Measurements from ENCODE around the gene OR8H3. TPM values are rescaled to one million over a fixed set of nuclear protein-coding genes. Genes with fewer than 3 reads are reported as not detected.

The OR8H3 gene
- total and polyA plus RNA-seq, 2 of the 4 experiments (the other 2 are of a cell fraction) = not detected

DNA sequence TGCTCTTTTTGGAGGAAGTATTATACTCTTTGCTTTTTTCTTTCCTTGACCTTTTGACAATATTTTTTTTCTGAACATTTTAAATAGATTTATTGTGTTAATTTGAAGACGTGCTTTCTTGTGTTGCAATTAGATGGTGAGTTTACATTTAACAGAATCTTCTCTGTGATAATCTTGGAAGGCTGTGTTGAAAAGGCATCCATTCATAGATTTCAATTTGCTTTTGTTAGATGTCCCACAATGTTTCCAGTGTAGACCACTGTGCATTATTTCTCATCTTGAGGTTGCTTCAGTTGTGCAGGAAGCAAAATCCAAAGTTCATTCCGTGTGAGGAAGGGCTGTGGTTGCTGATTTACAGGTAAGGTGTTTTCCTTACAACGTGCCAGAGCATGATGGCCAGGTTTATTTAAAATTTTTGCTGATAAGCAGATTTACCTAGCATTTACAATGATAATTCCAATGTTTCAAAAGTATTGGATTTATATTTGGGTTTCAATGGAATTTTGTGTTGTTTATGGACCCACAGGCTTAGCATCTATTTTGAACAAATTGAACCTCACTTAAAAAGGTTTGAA lies 50.2 kb downstream of the OR8H3 start:
- H3K4me2 ChIP-seq (ENCODE audit: low read depth, low read length) = no peak overlapping the region
- WGBS, 2 experiments (ENCODE audit: extremely low coverage in 2 of 2, insufficient read length in 1 of 2) = no CpG with 5 or more reads among the region's 3 CpGs
- H2BK5ac ChIP-seq (ENCODE audit: low read depth, low read length, poor library complexity, severe bottlenecking) = no peak overlapping the region
- no peak overlapping the region for H3K56ac ChIP-seq (ENCODE audit: extremely low read depth, insufficient read depth, low read length)
- no peaks in the 10 kb centered on the region for H3K79me1 ChIP-seq (ENCODE audit: low read depth in 1 of 2, low read length in 2 of 2)
- H4K8ac ChIP-seq (ENCODE audit: low read depth in 2 of 2, low read length in 2 of 2) = no peak overlapping the region
- intact Hi-C loops (cut with micrococcal nuclease) = no loop called here
- H4K5ac ChIP-seq (ENCODE audit: low read depth, low read length) = no peak overlapping the region
- H2BK120ac ChIP-seq (ENCODE audit: low read depth, low read length) = no peak overlapping the region
- no peak for DNase-seq
- H3K9me1 ChIP-seq (ENCODE audit: insufficient read depth, low read length) = no peaks in the 10 kb centered on the region
- 0 out of 2 replicates have a peak, but pooled peaks have one; percentile 29 for TF ChIP-seq MAFK (IDR thresholded peaks at IDR 0.05; ENCODE audit: low read depth, low read length)
- TF ChIP-seq RCOR1 (IDR thresholded peaks at IDR 0.05; ENCODE audit: insufficient replicate concordance, low read length) = no peak
- no peak for TF ChIP-seq SMC3 (IDR thresholded peaks at IDR 0.05; ENCODE audit: low read depth, low read length)
- TF ChIP-seq CHD1 (IDR thresholded peaks at IDR 0.05; ENCODE audit: low read depth, low read length) = no peak
- H3K27ac ChIP-seq (ENCODE audit: insufficient read depth, low read length) = no peak overlapping the region
- H3K23ac ChIP-seq (ENCODE audit: low read depth, low read length) = no peak overlapping the region
- H2BK20ac ChIP-seq (ENCODE audit: low read depth, low read length) = no peak overlapping the region
- dilution Hi-C loops (cut with HindIII; ENCODE audit: low sequenced_read_pairs, unreplicated experiment) = no loop called here
- no TSS peak for BruUV-seq (replicated peaks)
- no peak overlapping the region for H2AFZ ChIP-seq (replicated peaks; ENCODE audit: low read length, poor library complexity)
- no peak for ATAC-seq (ENCODE audit: low read depth)
- H4K91ac ChIP-seq (ENCODE audit: insufficient read depth, low read depth, low read length) = no peak overlapping the region
- H3K4me3 ChIP-seq (ENCODE audit: insufficient read depth, low read depth, low read length) = no peak overlapping the region
- H3K9ac ChIP-seq (ENCODE audit: low read depth, low read length) = no peak overlapping the region
- H2AK5ac ChIP-seq (ENCODE audit: low read depth, low read length) = no peak overlapping the region
- H3K27me3 ChIP-seq (ENCODE audit: control insufficient read depth, insufficient read depth, low read length) = no peaks in the 10 kb centered on the region
- CTCF ChIA-PET = no interaction called here
- H3K18ac ChIP-seq (ENCODE audit: low read depth, low read length) = no peak overlapping the region
- no peak overlapping the region for H3K14ac ChIP-seq (replicated peaks; ENCODE audit: low read depth, low read length)
- no peak overlapping the region for H3K4ac ChIP-seq (ENCODE audit: low read depth, low read length)
- in situ Hi-C loops (cut with MboI; ENCODE audit: low sequenced_read_pairs) = loop anchor here (25.0 kb wide), 1 partner anchor 535 kb away; the partner anchor contains the start of genes OR4P4 and OR4S2
- H3K36me3 ChIP-seq (ENCODE audit: control insufficient read depth, insufficient read depth, low read length) = no peaks in the 10 kb centered on the region
- no peak overlapping the region for H2BK15ac ChIP-seq (ENCODE audit: low read depth, low read length)
- H4K20me1 ChIP-seq (ENCODE audit: insufficient read depth, low read length) = no peaks in the 10 kb centered on the region
- POLR2A ChIA-PET (ENCODE audit: unreplicated experiment) = no interaction called here
- H2AK9ac ChIP-seq (replicated peaks; ENCODE audit: low read depth, low read length, poor library complexity) = no peak overlapping the region
- H3K9me3 ChIP-seq (ENCODE audit: control insufficient read depth, insufficient read depth, low read length) = peaks cover 2% of the 10 kb centered on the region; the same call in 1 of the 2 replicates
- no peaks in the 10 kb centered on the region for H3K4me1 ChIP-seq (ENCODE audit: control insufficient read depth, insufficient read depth, low read length)

Small RNA genes lying within 50 kb of the gene (microRNA-seq; reads per million reads assigned to microRNA genes)
- not detected for gene OR8I4P (ENCODE audit: insufficient read depth, insufficient read length)

Small RNA genes lying within 50 kb of the gene (small RNA-seq; reads per million reads assigned to genes)
- gene OR8I4P = 0 reads per million in 5 experiments

Other genes starting within 250 kb of the OR8H3 start
- not detected in 2 replicates for gene TRIM51, start 239.1 kb upstream of the OR8H3 start, total RNA-seq (2012; rRNA removed)
- not detected in 2 replicates for gene TRIM51, start 239.1 kb upstream of the OR8H3 start, polyA plus RNA-seq (2012; rRNA removed)
- not detected in 2 replicates for gene OR5W2, start 207.8 kb upstream of the OR8H3 start, total RNA-seq (2012; rRNA removed)
- gene OR5W2, start 207.8 kb upstream of the OR8H3 start, polyA plus RNA-seq (2012; rRNA removed) = not detected in 2 replicates
- not detected in 2 replicates for gene OR5I1, start 186.0 kb upstream of the OR8H3 start, total RNA-seq (2012; rRNA removed)
- not detected in 2 replicates for gene OR5I1, start 186.0 kb upstream of the OR8H3 start, polyA plus RNA-seq (2012; rRNA removed)
- not detected in 2 replicates for gene OR10AG1, start 152.4 kb upstream of the OR8H3 start, total RNA-seq (2012; rRNA removed)
- not detected in 2 replicates for gene OR10AG1, start 152.4 kb upstream of the OR8H3 start, polyA plus RNA-seq (2012; rRNA removed)
- gene OR5F1, start 127.7 kb upstream of the OR8H3 start, total RNA-seq (2012; rRNA removed) = not detected in 2 replicates
- not detected in 2 replicates for gene OR5F1, start 127.7 kb upstream of the OR8H3 start, polyA plus RNA-seq (2012; rRNA removed)
- gene OR5AS1, start 94.7 kb upstream of the OR8H3 start, total RNA-seq (2012; rRNA removed) = not detected in 2 replicates
- not detected in 2 replicates for gene OR5AS1, start 94.7 kb upstream of the OR8H3 start, polyA plus RNA-seq (2012; rRNA removed)
- not detected in 2 replicates for gene OR8I2, start 29.1 kb upstream of the OR8H3 start, total RNA-seq (2012; rRNA removed)
- not detected in 2 replicates for gene OR8I2, start 29.1 kb upstream of the OR8H3 start, polyA plus RNA-seq (2012; rRNA removed)
- not detected in 2 replicates for gene OR8H2, start 18.7 kb upstream of the OR8H3 start, total RNA-seq (2012; rRNA removed)
- not detected in 2 replicates for gene OR8H2, start 18.7 kb upstream of the OR8H3 start, polyA plus RNA-seq (2012; rRNA removed)
- gene OR8J3, start 17.8 kb downstream of the OR8H3 start, total RNA-seq (2012; rRNA removed) = not detected in 2 replicates
- not detected in 2 replicates for gene OR8J3, start 17.8 kb downstream of the OR8H3 start, polyA plus RNA-seq (2012; rRNA removed)
- not detected in 2 replicates for gene OR8K5, start 37.9 kb downstream of the OR8H3 start, total RNA-seq (2012; rRNA removed)
- gene OR8K5, start 37.9 kb downstream of the OR8H3 start, polyA plus RNA-seq (2012; rRNA removed) = not detected in 2 replicates
- gene OR5J2, start 54.2 kb downstream of the OR8H3 start, total RNA-seq (2012; rRNA removed) = not detected in 2 replicates
- not detected in 2 replicates for gene OR5J2, start 54.2 kb downstream of the OR8H3 start, polyA plus RNA-seq (2012; rRNA removed)
- gene OR5T2, start 111.9 kb downstream of the OR8H3 start, total RNA-seq (2012; rRNA removed) = not detected in 2 replicates
- gene OR5T2, start 111.9 kb downstream of the OR8H3 start, polyA plus RNA-seq (2012; rRNA removed) = not detected in 2 replicates
- not detected in 2 replicates for gene OR5T3, start 129.9 kb downstream of the OR8H3 start, total RNA-seq (2012; rRNA removed)
- not detected in 2 replicates for gene OR5T3, start 129.9 kb downstream of the OR8H3 start, polyA plus RNA-seq (2012; rRNA removed)
- gene OR5T1, start 151.8 kb downstream of the OR8H3 start, total RNA-seq (2012; rRNA removed) = not detected in 2 replicates
- gene OR5T1, start 151.8 kb downstream of the OR8H3 start, polyA plus RNA-seq (2012; rRNA removed) = not detected in 2 replicates
- not detected in 2 replicates for gene OR8H1, start 169.9 kb downstream of the OR8H3 start, total RNA-seq (2012; rRNA removed)
- not detected in 2 replicates for gene OR8H1, start 169.9 kb downstream of the OR8H3 start, polyA plus RNA-seq (2012; rRNA removed)
- gene OR8K3, start 192.8 kb downstream of the OR8H3 start, total RNA-seq (2012; rRNA removed) = not detected in 2 replicates
- gene OR8K3, start 192.8 kb downstream of the OR8H3 start, polyA plus RNA-seq (2012; rRNA removed) = not detected in 2 replicates
- not detected in 2 replicates for gene OR8K1, start 223.7 kb downstream of the OR8H3 start, total RNA-seq (2012; rRNA removed)
- gene OR8K1, start 223.7 kb downstream of the OR8H3 start, polyA plus RNA-seq (2012; rRNA removed) = not detected in 2 replicates
- gene OR8J1, start 231.9 kb downstream of the OR8H3 start, total RNA-seq (2012; rRNA removed) = not detected in 2 replicates
- not detected in 2 replicates for gene OR8J1, start 231.9 kb downstream of the OR8H3 start, polyA plus RNA-seq (2012; rRNA removed)